Measurements from ENCODE around the gene ZNF326.
"Not testable (repeated sequence)": the region's sequence is repeated elsewhere in the genome, so short reads cannot be mapped to it uniquely, and the experiment has no call there.

ZNF326 gene

DNA sequence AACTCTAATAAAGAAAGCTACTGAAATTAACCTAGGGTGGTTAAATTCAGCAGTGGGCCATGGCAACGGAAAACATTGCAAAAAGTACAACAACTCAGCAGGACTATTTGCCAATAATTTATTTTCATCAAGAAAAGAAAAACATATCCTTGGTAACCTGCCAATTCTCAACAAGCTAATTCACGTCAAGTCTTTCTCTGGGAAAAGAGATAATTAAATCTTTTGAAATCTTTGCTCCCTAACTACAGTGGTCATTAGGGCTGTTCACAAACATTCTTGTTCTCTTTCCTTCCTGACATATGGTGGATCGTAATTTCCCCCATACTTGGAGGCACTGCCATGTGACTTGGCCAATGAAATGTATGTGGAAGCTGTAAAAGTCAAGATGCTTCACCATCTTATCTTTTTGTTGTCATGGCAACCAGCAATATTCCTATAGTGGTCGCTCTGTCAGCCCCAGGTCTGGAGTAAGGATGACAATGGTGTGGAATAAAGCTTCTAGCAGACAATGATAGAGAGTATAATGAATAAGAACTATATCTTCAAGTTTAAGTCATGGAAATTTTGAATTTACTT, 29.6 kb upstream of the ZNF326 start:
- DNase-seq (ENCODE audit: low read depth in 2 of 3, low spot score in 1 of 3), result no peak

DNA sequence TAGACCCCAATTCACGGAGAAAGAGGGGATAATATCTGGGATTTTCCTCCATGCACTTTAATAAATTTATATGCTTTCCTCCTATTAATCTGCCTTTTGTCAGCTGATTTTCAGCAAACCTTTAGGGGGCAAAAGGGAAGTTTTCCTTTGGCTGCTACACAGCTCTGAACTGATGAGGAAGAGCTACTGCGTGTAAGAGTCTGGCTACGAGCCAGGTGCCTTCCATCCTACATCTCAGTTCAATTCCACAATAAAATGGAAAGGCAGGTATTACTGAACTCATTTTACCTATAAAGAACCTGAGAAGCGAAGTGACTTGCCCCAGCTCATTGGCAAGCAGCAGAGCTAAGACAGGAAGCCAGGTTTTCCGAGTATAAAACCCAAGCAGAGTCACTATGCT, 28.3 kb upstream of the ZNF326 start:
- no peak for DNase-seq (ENCODE audit: low read depth in 2 of 3, low spot score in 1 of 3)

DNA sequence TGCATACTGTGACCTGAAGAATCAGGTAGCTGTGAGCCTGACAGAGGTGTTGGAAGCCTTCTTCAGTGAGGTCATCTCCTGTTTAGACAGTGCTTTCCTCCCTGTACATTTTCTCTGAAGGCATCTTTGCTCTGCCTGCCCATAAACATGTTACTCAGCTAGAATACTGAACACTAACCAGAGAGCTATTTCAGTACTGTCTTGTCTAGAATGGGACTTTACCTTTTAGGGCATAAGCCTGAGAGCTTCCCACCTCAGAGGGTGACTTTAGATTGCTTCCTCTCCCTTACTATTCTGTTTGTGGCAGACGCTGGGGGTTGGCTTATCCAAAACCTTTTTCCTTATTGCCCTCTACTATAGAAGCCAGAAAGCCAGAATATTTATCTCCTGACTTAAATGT, 23.3 kb upstream of the ZNF326 start:
- no peak for DNase-seq (ENCODE audit: low read depth in 2 of 3, low spot score in 1 of 3)

DNA sequence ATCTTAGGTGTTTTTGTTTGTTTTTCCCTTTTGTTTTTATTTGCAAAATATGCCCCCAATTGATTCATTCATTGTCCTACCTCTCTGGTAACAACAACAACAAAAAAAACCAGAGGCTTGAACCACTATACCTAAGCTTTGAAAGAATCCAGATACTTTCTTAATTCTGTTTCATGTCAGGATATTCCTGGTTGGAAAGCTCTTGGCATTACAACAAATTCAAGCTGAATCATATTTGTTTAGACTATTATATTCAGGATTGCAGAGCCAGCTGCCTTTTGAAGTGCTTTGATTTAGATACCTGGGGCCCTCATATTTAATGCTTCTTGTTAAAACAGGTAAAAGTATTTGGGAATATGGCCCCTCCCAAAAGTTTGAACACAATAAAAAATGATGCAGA, 22.9 kb upstream of the ZNF326 start:
- DNase-seq (ENCODE audit: low read depth in 2 of 3, low spot score in 1 of 3), result no peak

DNA sequence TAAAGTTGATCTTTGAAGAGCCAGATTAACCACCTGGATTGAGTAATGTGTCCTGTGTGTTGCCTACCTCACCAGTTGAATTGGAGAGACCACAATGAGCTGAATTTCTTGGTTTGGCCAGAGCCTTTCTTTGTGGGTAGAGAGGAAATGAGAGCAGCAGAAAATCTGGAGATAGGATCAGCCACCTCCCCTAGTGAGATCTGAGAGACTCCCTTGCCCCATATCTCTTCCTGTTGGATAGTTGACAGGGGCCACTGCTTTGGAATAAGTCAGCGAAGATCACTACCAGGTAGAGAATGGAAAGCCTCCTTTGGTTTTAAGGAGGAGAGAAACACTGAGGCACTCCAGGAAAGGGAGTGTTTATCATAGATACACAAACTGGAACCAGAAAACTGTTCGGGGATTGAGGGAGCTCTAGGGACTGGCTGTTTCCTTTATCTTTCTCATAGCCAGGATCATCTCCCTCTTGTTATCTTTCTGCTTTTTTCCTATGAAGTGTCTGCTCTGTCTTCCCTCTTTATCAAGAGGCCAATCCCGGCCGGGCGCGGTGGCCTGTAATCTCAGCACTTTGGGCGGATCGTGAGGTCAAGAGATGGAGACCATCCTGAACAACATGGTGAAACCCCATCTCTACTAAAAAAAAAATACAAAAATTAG, 21.3 kb upstream of the ZNF326 start:
- no peak for DNase-seq (ENCODE audit: low read depth in 2 of 3, low spot score in 1 of 3)

DNA sequence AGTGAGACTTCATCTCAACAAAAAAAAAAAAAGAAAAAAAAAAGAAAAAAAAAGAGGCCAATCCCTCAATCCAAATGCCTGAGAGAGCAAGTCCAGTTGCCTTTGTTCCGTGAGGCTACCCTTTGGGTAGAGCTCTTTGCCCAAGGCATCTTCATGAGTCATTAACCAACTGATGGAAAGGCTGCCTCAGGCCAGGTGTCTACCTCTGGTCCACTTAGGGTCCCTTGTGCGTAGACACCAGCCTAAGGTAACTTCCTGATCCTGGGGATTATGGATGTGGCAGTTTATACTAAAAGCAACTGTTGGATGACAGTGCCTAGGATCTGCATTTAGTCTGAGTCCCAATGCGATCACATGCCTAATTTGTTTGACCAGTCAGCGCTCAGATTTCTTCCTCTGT, 20.7 kb upstream of the ZNF326 start:
- no peak for DNase-seq (ENCODE audit: low read depth in 2 of 3, low spot score in 1 of 3)

DNA sequence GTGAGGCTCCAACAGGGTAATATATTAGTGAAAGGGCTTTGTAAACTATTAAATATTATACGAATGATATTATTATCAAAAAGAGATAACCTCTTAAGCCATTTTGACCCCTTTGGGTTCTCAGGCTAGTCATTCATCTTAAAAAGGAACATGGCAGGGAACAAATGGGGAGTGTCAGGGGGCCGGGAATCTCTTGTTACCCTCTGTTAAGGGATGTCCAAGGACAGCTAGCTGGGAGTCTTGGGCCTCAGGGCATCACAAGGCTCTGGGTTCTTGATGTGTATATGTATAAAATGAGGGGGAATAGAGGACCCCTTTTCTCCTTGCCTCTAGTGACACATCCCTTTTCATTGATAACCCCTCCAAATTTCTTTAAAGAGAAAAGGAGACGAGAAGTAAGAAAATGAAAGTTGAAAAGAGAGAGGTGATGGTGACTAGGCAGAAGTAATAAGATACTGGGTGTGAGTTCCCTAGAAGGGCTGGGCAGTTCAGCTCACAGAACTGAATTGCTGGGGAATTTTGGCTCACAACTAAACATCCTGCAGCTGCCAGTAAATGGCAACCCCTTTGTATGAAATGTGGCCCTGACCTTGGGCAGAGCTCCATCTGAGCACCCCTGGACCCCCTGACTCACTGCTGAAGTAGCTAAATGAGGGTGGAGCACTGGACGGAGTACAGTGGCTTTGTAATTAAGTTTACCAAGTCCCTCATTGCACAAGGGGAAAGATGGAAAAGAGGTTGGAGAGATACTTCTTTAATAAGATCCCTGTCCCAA, 20.0 kb upstream of the ZNF326 start:
- DNase-seq (ENCODE audit: low read depth in 2 of 3, low spot score in 1 of 3), result no peak

DNA sequence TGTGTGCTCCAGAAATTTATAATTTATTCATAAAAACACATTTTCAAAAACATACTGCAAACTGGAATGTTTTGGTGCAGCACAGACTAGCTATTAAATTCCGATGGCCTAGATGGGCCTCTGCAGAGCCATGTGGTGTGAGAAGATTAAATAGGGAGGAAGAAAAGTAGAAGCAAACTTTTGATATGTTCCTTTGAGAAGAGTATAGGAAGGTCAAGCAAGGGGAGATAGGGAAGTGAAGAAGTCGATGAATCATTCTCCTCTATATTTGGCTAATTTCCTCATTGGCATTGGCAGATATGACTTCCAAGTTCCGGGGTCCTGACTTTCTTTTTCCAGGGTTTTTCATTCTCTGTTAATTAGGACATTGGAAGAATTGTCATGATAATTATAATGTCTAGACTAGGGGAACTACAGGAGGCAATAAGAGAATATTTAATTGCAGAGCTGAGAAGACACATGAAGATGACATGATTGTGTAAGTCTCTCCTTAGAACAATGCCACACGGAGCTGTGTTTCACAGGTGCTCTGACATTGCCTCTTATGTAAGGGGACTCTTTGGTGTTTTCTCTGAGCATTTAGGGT, 19.3 kb upstream of the ZNF326 start:
- DNase-seq (ENCODE audit: low read depth in 2 of 3, low spot score in 1 of 3), result no peak

DNA sequence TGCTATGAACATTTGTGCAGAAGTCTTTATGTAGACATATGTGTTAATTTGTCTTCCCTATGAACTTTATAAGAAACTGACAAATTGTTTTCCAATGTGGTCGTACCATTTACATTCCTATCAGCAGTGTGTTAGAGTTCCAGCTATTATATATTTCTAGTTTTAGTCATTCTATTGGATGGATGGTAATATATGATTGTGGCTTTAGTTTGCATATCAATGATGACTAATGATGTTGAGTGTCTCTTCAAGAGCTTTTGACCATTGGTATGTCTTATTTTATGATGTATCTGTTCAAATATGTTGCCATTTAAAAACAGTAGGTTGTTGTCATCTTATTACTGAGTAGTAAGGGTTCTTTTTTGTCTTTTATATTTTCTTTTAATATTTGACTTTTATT, 16.2 kb upstream of the ZNF326 start:
- no peak for DNase-seq (ENCODE audit: low read depth in 2 of 3, low spot score in 1 of 3)

DNA sequence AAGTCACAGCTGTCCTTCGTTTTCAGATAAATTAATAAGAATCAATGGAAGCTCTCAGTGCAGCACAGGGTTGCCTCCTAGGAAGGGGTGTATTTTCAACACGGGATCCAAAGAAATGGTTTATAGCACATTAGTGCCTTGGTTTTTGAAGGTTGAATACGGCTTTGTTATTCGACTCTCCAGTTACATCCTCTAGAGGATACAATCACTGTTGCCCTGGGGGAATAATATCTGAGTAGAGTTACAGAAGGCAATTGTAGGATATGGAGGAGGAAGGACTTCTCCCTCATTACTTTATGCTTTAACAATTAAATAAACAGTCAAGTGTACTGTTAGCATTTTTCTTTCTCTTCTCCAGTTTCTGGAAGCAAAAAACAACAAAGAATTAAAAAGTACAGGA, 14.3 kb upstream of the ZNF326 start:
- no peak for DNase-seq (ENCODE audit: low read depth in 2 of 3, low spot score in 1 of 3)

DNA sequence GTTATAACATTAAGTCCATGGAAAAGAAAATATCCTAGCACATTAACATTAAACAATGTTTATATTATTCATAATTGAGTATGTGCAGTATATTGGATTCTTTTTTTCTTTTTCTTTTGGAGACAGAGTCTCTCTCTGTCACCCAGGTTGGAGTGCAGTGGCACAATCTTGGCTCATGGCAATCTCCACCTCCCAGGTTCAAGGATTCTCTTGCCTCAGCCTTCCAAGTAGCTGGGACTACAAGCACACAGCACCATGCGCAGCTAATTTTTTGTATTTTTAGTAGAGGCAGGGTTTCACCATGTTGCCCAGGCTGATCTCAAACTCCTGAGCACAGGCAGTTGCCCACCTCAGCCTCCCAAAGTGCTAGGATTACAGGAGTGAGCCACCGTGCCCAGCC, 12.1 kb upstream of the ZNF326 start:
- not testable (repeated sequence) for DNase-seq (ENCODE audit: low read depth in 2 of 3, low spot score in 1 of 3)

DNA sequence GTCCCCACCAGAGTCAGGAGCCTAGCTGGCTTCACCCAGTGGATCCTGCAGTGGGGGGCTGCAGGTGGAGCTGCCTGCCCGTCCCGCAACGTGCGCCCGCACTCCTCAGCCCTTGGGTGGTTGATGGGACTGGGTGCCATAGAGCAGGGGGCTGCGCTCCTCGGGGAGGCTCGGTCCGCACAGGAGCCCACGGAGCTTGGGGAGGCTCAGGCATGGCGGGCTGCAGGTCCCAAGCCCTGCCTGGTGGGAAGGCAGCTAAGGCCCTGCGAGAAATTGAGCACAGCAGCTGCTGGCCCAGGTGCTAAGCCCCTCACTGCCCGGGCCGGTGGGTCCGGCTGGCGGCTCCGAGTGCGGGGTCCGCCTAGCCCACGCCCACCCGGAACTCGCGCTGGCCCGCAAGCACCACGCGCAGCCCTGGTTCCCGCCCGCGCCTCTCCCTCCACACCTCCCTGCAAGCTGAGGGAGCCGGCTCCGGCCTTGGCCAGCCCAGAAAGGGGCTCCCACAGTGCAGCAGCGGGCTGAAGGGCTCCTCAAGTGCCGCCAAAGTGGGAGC, 10.3 kb upstream of the ZNF326 start:
- not testable (repeated sequence) for DNase-seq (ENCODE audit: low read depth in 2 of 3, low spot score in 1 of 3)

DNA sequence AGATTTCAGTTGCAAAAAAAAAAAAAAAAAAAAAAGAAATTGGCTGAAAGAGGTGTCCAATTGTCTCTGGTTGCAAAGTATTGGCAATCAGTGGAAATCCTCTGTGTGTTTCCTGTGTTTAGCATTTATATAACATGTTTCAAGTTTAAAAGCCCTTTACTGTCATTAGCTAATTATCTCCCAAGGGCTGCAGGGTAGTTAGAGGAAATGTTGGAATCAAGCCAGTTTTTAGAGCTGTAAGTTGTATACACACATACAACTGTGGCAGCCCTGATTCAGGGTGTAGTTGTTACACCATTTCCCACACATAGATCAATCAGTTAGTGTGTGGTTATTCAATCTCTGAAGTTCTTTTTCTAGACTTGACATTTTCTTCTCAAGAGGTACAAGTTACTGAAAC, 8.9 kb upstream of the ZNF326 start:
- DNase-seq (ENCODE audit: low read depth in 2 of 3, low spot score in 1 of 3), result no peak

DNA sequence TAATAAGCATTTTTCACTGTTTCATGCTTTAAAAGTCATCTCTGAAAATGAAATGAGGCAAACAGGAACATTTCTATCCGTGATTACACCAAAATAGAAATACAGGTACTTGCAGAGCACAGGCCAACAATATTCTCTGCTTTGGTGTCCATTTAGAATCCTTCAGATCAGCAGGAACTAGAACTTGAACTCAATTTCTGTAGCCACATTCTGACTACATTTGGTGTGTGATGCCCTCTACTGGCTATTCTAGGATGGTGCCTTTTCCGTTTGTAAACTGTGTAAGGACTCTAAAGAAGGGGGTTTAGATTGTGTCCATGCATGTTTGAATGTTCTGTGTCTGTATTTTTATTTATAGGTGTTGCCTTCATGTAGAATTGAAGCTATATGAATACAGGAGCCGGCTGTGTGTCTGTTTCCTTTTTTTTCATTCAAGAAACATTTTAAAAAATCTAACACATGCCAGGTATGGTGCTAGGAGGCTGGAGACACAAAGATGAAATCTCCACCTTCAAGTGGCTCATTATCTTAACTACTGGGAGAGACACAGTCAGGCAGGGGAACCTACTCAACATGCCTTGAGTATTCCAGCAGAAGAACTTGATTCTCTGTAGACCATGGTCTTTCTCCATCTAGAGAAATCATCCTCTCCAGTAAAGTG, 7.6 kb upstream of the ZNF326 start:
- DNase-seq (ENCODE audit: low read depth in 2 of 3, low spot score in 1 of 3), result peak in 2 of 3 donors; percentile 23 to 57

DNA sequence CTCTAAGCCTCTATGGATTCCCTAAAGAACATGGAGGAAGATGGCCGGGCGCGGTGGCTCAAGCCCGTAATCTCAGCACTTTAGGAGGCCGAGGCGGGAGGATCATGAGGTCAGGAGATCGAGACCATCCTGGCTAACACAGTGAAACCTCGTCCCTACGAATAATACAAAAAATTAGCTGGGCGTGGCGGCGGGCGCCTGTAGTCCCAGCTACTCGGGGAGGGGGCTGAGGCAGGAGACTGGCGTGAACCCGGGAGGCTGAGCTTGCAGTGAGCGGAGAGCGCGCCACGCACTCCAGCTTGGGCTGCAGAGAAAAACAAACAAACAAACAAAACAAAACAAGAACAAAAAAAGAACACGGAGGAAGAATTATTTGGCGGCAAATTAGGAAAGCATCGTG, 5.8 kb upstream of the ZNF326 start:
- DNase-seq (ENCODE audit: low read depth in 2 of 3, low spot score in 1 of 3), result no peak

DNA sequence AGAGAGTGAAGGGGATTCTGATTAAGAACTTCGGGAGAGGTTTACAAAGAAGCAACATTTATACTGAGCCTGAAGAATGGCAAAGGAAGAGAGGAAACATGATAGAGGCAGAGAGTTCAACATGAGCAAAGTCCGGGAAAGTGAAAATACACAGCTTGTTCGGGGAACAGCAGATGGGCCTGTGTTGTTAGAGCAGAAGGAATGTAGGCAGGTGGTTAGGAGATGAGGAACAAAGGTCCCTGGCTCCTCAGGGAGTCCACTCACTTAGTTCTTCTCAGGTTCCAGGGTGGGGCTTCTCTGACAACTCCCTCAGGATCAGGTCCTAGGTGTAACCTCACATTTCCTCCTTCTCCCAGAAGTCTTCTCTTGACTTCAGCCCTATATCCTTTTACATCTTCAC, 5.1 kb upstream of the ZNF326 start:
- DNase-seq (ENCODE audit: low read depth in 2 of 3, low spot score in 1 of 3), result no peak

DNA sequence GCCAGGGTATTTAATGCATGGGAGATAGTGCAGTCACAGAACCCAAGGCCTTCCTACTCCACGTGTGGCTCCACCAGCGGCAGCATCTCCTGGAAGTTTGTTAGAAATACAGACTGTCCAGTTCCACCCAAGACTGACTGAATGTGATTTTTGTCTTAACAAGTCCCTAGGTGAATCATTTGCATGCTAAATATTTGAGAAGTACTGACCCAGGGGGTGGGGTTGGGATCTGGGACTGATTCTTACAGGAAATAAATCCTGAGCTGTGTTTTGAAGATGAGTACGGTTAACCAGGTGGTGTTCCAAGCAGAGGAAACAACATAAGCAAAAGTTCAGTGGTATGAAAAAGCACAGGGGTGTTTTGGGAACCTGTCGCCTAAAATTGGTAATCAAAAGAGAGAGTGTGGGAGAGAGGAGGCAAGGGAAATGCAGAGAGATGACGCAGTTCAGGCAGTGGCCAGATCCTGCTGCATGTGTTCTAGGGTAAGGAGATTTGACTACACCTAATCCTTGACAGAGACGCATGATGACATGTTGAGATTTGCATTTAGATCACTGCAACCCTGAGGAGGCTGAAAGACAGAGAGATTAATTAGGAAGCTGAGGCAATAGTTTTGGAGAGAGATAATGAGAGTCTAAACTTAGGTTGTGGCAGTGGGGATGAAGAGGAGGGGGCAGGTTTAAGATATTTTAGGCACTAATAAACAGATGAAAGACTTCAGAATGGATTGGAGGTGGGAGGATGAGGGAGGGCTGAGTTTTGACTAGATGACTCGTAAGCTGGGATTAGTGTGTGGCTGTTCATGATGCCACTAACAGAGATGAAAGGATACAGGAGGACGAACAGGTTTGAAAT, 3.7 kb upstream of the ZNF326 start:
- no peak for DNase-seq (ENCODE audit: low read depth in 2 of 3, low spot score in 1 of 3)

DNA sequence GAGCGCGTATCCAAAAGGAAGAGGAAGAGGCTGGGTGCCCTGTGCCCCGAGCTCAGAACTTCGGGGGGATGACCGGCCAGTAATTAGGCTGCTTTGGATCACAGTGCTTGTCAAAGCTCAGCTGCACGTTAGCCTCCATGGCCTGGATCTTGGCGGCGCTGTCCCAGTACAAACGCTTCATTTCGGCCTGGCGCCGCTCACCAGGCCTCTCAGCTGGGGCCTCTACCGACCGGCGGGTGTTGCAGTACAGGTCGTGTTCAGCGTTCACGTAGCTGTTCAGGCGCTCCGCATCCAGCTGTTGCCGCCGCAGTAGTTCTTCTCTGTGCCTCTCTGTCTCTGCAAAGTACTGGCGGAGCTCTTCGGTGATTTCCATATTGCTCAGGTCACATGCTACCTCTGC, 1.4 kb upstream of the ZNF326 start:
- DNase-seq (ENCODE audit: low read depth in 2 of 3, low spot score in 1 of 3), result no peak

DNA sequence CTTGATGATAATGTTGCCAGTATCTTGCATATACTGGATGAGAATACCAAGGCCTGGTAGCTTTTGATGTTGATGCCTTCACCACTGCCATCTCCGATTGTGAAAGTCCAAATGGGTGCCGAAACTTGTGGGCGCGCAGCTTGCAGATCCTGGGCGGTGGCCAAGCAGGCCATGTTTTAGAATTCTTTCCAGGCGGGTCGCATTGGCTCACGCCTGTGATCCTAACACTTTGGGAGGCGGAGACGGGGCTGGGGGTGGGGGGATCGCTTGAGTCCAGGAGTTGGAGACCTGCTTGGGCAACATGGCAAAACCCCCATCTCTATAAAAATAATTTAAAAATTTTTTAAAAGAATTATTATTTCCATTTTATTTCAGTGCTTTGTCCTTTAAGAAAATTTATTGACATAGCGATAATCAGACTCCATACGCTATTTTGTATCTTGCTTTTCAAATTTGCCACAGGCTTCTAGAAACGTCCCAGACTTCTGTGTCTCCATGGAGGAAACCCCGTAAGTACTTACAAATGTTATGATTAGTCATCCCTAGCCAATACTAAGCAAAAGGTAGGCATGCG, 592 bp upstream of the ZNF326 start:
- DNase-seq (ENCODE audit: low read depth in 2 of 3, low spot score in 1 of 3), result no peak
